Stimulated activated CD4-positive, alpha-beta T cell treated with anti-CD3 and anti-CD28 coated beads, Interleukin-2, amount 100 ng/mL, for 4 hours (primary cell): Measurements from ENCODE around the gene MTX1.
"Not testable (repeated sequence)": the region's sequence is repeated elsewhere in the genome, so short reads cannot be mapped to it uniquely, and the experiment has no call there.

Experiments used
- DNase-seq: peaks from one replicate; pipeline ENCODE4 v3.0.0-alpha.2; 2020; ENCODE audit warnings: low read depth

MTX1 gene

GRCh38 chr1:155189926-155190325 is 18.6 kb upstream of the MTX1 start:
- not testable (repeated sequence) for DNase-seq

- DNase-seq, result no peak
These were observed 16.6 kb upstream of the MTX1 start for GRCh38 chr1:155191904-155192303.

GRCh38 chr1:155192346-155193274 is 15.9 kb upstream of the MTX1 start:
- peak; percentile 39 for DNase-seq

GRCh38 chr1:155193275-155193990 is 15.1 kb upstream of the MTX1 start:
- peak; percentile 58 for DNase-seq

- DNase-seq, result not testable (repeated sequence)
These were observed 14.6 kb upstream of the MTX1 start for GRCh38 chr1:155193991-155194240.

GRCh38 chr1:155195201-155196102 is 13.0 kb upstream of the MTX1 start:
- DNase-seq, result no peak

- DNase-seq, result no peak
These were observed 12.2 kb upstream of the MTX1 start for GRCh38 chr1:155196103-155196892.

- no peak for DNase-seq
These were observed 11.4 kb upstream of the MTX1 start for GRCh38 chr1:155196893-155197638.

GRCh38 chr1:155197901-155198546 is 10.5 kb upstream of the MTX1 start:
- no peak for DNase-seq

GRCh38 chr1:155198547-155198906 is 10.0 kb upstream of the MTX1 start:
- no peak for DNase-seq

- no peak for DNase-seq
These were observed 8.7 kb upstream of the MTX1 start for GRCh38 chr1:155199792-155200191.

GRCh38 chr1:155200920-155201319 is 7.6 kb upstream of the MTX1 start:
- no peak for DNase-seq

GRCh38 chr1:155202198-155202597 is 6.3 kb upstream of the MTX1 start:
- DNase-seq, result no peak

- no peak for DNase-seq
These were observed 5.6 kb upstream of the MTX1 start for GRCh38 chr1:155202731-155203515.

- no peak for DNase-seq
These were observed 3.5 kb upstream of the MTX1 start for GRCh38 chr1:155205035-155205434.

- no peak for DNase-seq
These were observed 2.4 kb upstream of the MTX1 start for GRCh38 chr1:155205969-155206593.

- DNase-seq, result peak; percentile 81
These were observed 1.3 kb upstream of the MTX1 start for GRCh38 chr1:155206891-155207805.
